VCaP (cell line): ENCODE data around the gene KLHL13.

Experiments
- H3K27ac ChIP-seq: fragments of 450-650 bp; 2 replicates; pipeline ENCODE4 v1.5.1; 2017
- CTCF ChIP-seq: fragments of 450-650 bp; conservative IDR thresholded peaks from 2 replicates; pipeline ENCODE4 v1.5.1; 2017; ENCODE audit warnings: mild to moderate bottlenecking, moderate library complexity

The KLHL13 gene

GRCh38 chrX:118114971-118115370 is 1.6 kb downstream of the KLHL13 start:
- no peak overlapping the region for H3K27ac ChIP-seq
- TF ChIP-seq CTCF, result no peak

GRCh38 chrX:118109065-118109464 is 7.5 kb downstream of the KLHL13 start:
- TF ChIP-seq CTCF, result no peak
- no peak overlapping the region for H3K27ac ChIP-seq

- no peak overlapping the region for H3K27ac ChIP-seq
- no peak for TF ChIP-seq CTCF
These were observed 8.3 kb downstream of the KLHL13 start for GRCh38 chrX:118108304-118108703.

GRCh38 chrX:118100091-118100490 is 16.5 kb downstream of the KLHL13 start:
- no peak for TF ChIP-seq CTCF
- H3K27ac ChIP-seq, result no peak overlapping the region

GRCh38 chrX:118088084-118088483 is 28.5 kb downstream of the KLHL13 start:
- H3K27ac ChIP-seq, result no peak overlapping the region
- TF ChIP-seq CTCF, result no peak

- no peak overlapping the region for H3K27ac ChIP-seq
- TF ChIP-seq CTCF, result no peak
These were observed 42.4 kb downstream of the KLHL13 start for GRCh38 chrX:118074196-118074595.

- no peak overlapping the region for H3K27ac ChIP-seq
- no peak for TF ChIP-seq CTCF
These were observed 49.6 kb downstream of the KLHL13 start for GRCh38 chrX:118066867-118067515.
